Progenitor cell of endocrine pancreas (in vitro differentiated cells): ENCODE measurements around the gene SH3BGRL2. TPM values are rescaled to one million over a fixed set of nuclear protein-coding genes. Genes with fewer than 3 reads are reported as not detected.

Experiments used
- DNase-seq: peaks from one replicate; pipeline ENCODE4 v3.0.0; 2021; ENCODE audit warnings: low spot score; ENCODE audit not compliant: unreplicated experiment
- H3K27ac Mint-ChIP-seq: 2 replicates; pipeline ENCODE4 v1.8.0; 2021; ENCODE audit warnings: mild to moderate bottlenecking, moderate library complexity, mixed read lengths
- H3K27me3 Mint-ChIP-seq: 2 replicates; pipeline ENCODE4 v1.8.0; 2021; ENCODE audit warnings: mixed read lengths
- H3K36me3 Mint-ChIP-seq: 2 replicates; pipeline ENCODE4 v1.8.0; 2022; ENCODE audit warnings: mixed read lengths; ENCODE audit not compliant: insufficient read depth
- H3K4me1 Mint-ChIP-seq: 2 replicates; pipeline ENCODE4 v1.8.0; 2021; ENCODE audit warnings: low read depth, mixed read lengths
- H3K4me3 Mint-ChIP-seq: 2 replicates; pipeline ENCODE4 v1.8.0; 2021; ENCODE audit warnings: low read depth, mild to moderate bottlenecking, moderate library complexity, mixed read lengths
- H3K9me3 Mint-ChIP-seq: 2 replicates; pipeline ENCODE4 v1.8.0; 2021; ENCODE audit warnings: low read depth, mixed read lengths
- total RNA-seq: library from RNA; stranded (reverse); gene quantifications from 2 replicates; pipeline ENCODE4 v1.2.1, GENCODE V29; 2021
- TF ChIP-seq, protein P1 (sequence below): fragments of 200-600 bp; sonication (generic); IDR thresholded peaks from one replicate; pipeline ENCODE4 v1.5.0; 2021; ENCODE audit warnings: antibody characterized with exemption, mild to moderate bottlenecking; ENCODE audit not compliant: unreplicated experiment

SH3BGRL2 gene
- total RNA-seq, 1 donor from 2014 or later = 49.1 TPM

DNA sequence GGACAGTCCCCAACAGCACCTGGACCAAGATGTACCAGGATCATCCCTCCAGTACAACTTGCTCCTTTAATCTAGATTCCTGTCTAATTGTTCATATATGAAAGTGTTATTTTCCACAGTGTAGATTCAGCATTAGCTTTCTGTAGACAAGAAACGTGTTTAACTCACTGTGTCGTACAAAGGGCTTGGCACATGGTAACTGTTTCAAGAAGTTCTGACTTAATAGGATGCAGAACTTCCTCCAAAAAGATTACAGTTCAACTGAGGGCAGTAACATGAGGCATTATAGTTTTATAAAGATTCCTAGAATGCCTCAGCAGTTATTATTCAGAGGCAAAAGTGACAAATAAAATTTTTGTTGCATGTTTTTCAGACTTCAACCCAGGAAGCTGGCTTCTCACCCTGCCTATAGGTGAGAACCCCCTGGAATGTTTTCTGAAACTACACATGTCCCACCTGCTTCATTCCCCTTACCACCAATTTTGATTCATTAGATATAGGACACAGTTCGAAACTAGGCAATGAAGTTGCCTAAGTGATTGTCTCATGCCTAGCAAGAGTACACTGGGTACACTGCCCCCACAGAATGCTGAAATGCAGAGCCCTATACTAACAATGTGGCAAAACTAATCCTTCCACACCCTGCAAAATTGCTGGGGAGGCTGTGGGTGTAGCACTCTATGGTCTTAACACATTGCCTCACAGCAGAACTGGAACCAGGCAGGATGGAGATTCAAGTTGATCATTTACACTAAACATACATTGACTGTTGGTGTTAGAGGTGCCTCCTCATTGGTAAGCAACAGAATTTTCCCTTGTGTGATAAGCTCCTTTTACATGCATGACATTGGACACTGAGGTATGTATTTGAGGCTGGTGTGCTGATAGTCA, 22.6 kb upstream of the SH3BGRL2 start:
- H3K4me3 Mint-ChIP-seq = peak overlapping the region; percentile 3
- peaks cover 5% of the 10 kb centered on the region for H3K36me3 Mint-ChIP-seq
- DNase-seq = no peak
- peaks cover 58% of the 10 kb centered on the region for H3K4me1 Mint-ChIP-seq
- peak overlapping the region; percentile 91 for H3K27ac Mint-ChIP-seq
- TF ChIP-seq, protein P1, sequence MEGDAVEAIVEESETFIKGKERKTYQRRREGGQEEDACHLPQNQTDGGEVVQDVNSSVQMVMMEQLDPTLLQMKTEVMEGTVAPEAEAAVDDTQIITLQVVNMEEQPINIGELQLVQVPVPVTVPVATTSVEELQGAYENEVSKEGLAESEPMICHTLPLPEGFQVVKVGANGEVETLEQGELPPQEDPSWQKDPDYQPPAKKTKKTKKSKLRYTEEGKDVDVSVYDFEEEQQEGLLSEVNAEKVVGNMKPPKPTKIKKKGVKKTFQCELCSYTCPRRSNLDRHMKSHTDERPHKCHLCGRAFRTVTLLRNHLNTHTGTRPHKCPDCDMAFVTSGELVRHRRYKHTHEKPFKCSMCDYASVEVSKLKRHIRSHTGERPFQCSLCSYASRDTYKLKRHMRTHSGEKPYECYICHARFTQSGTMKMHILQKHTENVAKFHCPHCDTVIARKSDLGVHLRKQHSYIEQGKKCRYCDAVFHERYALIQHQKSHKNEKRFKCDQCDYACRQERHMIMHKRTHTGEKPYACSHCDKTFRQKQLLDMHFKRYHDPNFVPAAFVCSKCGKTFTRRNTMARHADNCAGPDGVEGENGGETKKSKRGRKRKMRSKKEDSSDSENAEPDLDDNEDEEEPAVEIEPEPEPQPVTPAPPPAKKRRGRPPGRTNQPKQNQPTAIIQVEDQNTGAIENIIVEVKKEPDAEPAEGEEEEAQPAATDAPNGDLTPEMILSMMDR = no peak
- H3K9me3 Mint-ChIP-seq = peaks cover 4% of the 10 kb centered on the region
- no peaks in the 10 kb centered on the region for H3K27me3 Mint-ChIP-seq

DNA sequence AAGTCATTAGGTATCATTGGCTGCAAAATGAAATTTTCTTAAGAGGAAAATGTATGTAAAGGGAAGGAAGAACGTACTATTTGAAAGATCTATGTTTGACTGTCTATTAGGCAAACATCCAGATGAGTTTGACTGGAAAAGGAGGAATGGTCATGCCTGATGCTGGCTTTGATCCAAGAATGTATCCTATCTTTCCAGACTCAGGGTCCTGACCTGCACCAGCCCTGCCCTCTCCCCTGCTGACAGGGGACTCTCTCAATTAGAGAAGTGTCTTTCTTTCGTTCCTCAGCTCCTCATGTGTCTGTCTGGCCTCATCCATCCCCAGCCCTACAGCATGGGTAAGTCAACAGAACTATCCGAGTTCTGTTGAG, 21.9 kb upstream of the SH3BGRL2 start:
- H3K27me3 Mint-ChIP-seq = no peaks in the 10 kb centered on the region
- DNase-seq = no peak
- TF ChIP-seq, protein P1 = no peak
- peak overlapping the region; percentile 91 for H3K27ac Mint-ChIP-seq
- peaks cover 62% of the 10 kb centered on the region for H3K4me1 Mint-ChIP-seq
- peaks cover 4% of the 10 kb centered on the region for H3K36me3 Mint-ChIP-seq
- H3K4me3 Mint-ChIP-seq = peak overlapping the region; percentile 3
- H3K9me3 Mint-ChIP-seq = peaks cover 4% of the 10 kb centered on the region

DNA sequence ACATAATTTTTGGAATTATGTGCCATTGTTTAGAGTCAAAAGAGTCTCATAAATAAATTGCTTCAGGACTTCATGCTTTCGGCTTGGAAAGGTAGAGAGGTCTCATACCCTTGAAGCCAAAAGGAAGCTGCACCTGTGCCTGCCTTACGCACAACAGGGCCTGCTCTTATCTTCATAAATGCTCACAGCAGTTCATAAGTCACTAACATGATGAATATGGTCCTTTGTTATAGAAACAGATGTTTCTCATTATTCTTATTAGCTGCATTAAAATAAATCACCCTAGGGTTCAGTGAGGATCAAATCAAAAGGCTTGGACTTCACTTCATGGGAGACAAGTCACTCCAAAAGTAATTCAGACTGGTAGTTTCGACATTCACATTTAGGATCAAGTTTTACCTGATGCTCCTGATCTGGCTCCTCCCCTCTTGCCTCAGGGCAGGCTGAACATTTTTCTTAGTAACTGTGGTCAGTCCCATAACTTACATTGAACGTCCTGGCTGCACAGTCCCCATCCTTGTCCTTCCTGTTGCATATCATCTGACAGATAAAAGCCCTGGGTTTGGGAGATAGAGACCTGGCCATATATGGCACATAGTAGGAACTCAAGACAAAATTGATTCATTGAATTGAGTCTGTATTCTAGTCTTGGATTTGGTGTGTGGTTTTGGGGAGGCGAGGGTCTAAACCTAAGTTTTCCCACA, 20.7 kb upstream of the SH3BGRL2 start:
- Mint-ChIP-seq H3K4me3 (no peak overlapping the region), H3K27me3 (no peaks in the 10 kb centered on the region), H3K4me1 (peaks cover 64% of the 10 kb centered on the region), H3K36me3 (no peaks in the 10 kb centered on the region), H3K9me3 (no peaks in the 10 kb centered on the region), H3K27ac (peak overlapping the region; percentile 87)
- DNase-seq = no peak
- TF ChIP-seq, protein P1 = no peak

DNA sequence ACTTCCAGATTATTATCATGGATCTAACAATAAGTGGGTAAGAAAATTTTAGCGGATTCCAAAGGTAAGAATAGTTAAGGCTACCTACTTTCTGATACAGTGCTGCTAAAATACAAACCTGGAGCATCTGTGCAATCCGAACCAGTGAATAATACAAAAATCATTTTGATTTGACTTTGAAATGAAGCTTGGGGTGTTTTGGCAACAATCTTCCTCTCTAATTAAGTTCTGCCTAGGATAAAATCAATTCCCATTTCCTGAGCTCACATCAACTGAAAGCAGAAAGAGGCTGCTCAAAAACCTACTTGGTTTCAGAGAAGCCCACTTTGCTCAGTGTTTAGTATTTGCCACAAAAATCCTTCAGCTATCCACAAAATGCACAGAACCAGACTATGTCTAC, 18.7 kb upstream of the SH3BGRL2 start:
- DNase-seq = no peak
- Mint-ChIP-seq H3K27ac (no peak overlapping the region), H3K9me3 (no peaks in the 10 kb centered on the region), H3K36me3 (no peaks in the 10 kb centered on the region), H3K27me3 (no peaks in the 10 kb centered on the region), H3K4me1 (peaks cover 64% of the 10 kb centered on the region), H3K4me3 (no peak overlapping the region)
- TF ChIP-seq, protein P1 = no peak

DNA sequence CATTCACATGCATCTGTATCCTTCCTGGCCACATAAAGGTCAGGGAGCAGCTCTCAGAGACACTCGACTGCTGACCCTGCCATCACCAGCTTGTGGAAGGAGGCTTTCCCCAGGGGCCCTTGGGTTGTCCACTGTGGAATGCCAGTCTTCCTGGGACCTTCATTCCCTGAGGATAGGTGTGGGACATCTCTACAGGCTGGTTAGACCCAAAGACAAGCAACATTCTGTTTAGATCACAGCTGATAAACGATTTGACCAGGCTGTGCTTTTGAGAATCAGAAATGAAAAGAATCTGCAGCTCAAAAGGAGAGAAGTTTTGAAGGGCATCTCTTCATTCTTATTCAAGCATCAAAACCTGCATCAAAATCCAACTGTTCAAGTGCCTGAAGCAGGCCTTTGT, 18.2 kb upstream of the SH3BGRL2 start:
- DNase-seq = no peak
- H3K27me3 Mint-ChIP-seq = no peaks in the 10 kb centered on the region
- H3K9me3 Mint-ChIP-seq = no peaks in the 10 kb centered on the region
- no peaks in the 10 kb centered on the region for H3K36me3 Mint-ChIP-seq
- no peak overlapping the region for H3K27ac Mint-ChIP-seq
- peaks cover 64% of the 10 kb centered on the region for H3K4me1 Mint-ChIP-seq
- H3K4me3 Mint-ChIP-seq = no peak overlapping the region
- TF ChIP-seq, protein P1 = no peak
